ENCODE data around the gene GCK. TPM values are rescaled to one million over a fixed set of nuclear protein-coding genes. Genes with fewer than 3 reads are reported as not detected.

GCK gene
- total RNA-seq, 3 donors from 2014 or later (not counting 1 experiment from before 2014, with no cell fraction given), result not detected

DNA sequence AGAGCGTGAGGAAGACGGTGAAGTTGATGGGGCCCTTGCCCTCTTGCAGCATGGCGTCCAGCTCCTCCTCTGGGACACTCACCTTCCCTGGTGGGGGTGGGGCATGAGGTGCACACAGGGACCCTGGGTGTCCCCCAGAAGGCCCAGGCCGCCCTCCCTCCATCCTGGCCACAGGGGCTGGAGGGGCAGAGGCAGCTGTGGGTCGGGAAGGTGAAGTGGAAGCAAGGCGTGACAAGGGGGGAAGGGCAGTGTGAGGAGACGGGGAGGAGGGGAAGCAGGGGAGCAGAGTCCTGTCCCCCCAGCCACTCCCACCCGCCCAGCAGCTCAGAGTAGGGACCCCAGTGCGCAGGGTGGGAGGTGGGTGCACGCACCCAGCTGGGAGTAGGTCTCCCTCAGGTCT, 48.9 kb downstream of the GCK start:
- H3K36me3 Mint-ChIP-seq, result no peaks in the 10 kb centered on the region
- Histone ChIP-seq H3K4me1 (ENCODE audit: control insufficient read depth, insufficient read depth, low read length) (peaks cover 4% of the 10 kb centered on the region), H3K4me3 (ENCODE audit: low read length) (no peak overlapping the region), H3K27me3 (ENCODE audit: control insufficient read depth, insufficient read depth, low read length) (peaks cover 4% of the 10 kb centered on the region), H3K9me3 (ENCODE audit: control insufficient read depth, insufficient read depth, low read length) (no peaks in the 10 kb centered on the region), H3K36me3 (ENCODE audit: control insufficient read depth, insufficient read depth, low read length) (no peaks in the 10 kb centered on the region), H3K27ac (ENCODE audit: low read length) (no peak overlapping the region)
- TF ChIP-seq CTCF (IDR thresholded peaks at IDR 0.05), result no peak
- no peak for DNase-seq
- H3K27me3 Mint-ChIP-seq (ENCODE audit: low read depth in 2 of 2), result peaks cover 0 to 8% of the 10 kb centered on the region in 2 donors
- ATAC-seq, result no peak
- no peaks in the 10 kb centered on the region for H3K9me3 Mint-ChIP-seq
- H3K27ac Mint-ChIP-seq, result no peak overlapping the region
- WGBS (ENCODE audit: insufficient coverage), result 90% methylated on average over 10 of the region's 10 CpGs
- intact Hi-C loops (cut with micrococcal nuclease), result no loop called here
- peaks cover 0 to 2% of the 10 kb centered on the region in 2 donors for H3K4me1 Mint-ChIP-seq
- no peak overlapping the region for H3K4me3 Mint-ChIP-seq

- intact Hi-C loops (cut with micrococcal nuclease), result no loop called here
- no peaks in the 10 kb centered on the region for H3K4me1 ChIP-seq (ENCODE audit: control insufficient read depth, insufficient read depth, low read length)
- Mint-ChIP-seq H3K4me1 (no peaks in the 10 kb centered on the region), H3K27me3 (ENCODE audit: low read depth in 2 of 2) (peaks cover 0 to 7% of the 10 kb centered on the region in 2 donors), H3K9me3 (no peaks in the 10 kb centered on the region), H3K27ac (no peak overlapping the region), H3K36me3 (no peaks in the 10 kb centered on the region), H3K4me3 (no peak overlapping the region)
- H3K27ac ChIP-seq (ENCODE audit: low read length), result no peak overlapping the region
- 89% methylated on average over 14 of the region's 14 CpGs for WGBS (ENCODE audit: insufficient coverage)
- H3K9me3 ChIP-seq (ENCODE audit: control insufficient read depth, insufficient read depth, low read length), result no peaks in the 10 kb centered on the region
- H3K36me3 ChIP-seq (ENCODE audit: control insufficient read depth, insufficient read depth, low read length), result no peaks in the 10 kb centered on the region
- DNase-seq (no peak), ATAC-seq (no peak)
- no peaks in the 10 kb centered on the region for H3K27me3 ChIP-seq (ENCODE audit: control insufficient read depth, insufficient read depth, low read length)
- no peak for TF ChIP-seq CTCF (IDR thresholded peaks at IDR 0.05)
- no peak overlapping the region for H3K4me3 ChIP-seq (ENCODE audit: low read length)
Measured at GRCh38 chr7:44139311-44140010, 49.8 kb downstream of the GCK start.

- H3K4me3 ChIP-seq (ENCODE audit: low read length), result no peak overlapping the region
- no peaks in the 10 kb centered on the region for H3K4me1 ChIP-seq (ENCODE audit: control insufficient read depth, insufficient read depth, low read length)
- H3K9me3 ChIP-seq (ENCODE audit: control insufficient read depth, insufficient read depth, low read length), result no peaks in the 10 kb centered on the region
- H3K36me3 ChIP-seq (ENCODE audit: control insufficient read depth, insufficient read depth, low read length), result no peaks in the 10 kb centered on the region
- H3K27me3 ChIP-seq (ENCODE audit: control insufficient read depth, insufficient read depth, low read length), result no peaks in the 10 kb centered on the region
- no peak overlapping the region for H3K27ac Mint-ChIP-seq
- no peaks in the 10 kb centered on the region for H3K36me3 Mint-ChIP-seq
- WGBS (ENCODE audit: insufficient coverage), result 83% methylated on average over 8 of the region's 8 CpGs
- H3K4me1 Mint-ChIP-seq, result no peaks in the 10 kb centered on the region
- TF ChIP-seq CTCF (IDR thresholded peaks at IDR 0.05), result no peak
- H3K4me3 Mint-ChIP-seq, result no peak overlapping the region
- ATAC-seq (no peak), DNase-seq (no peak)
- intact Hi-C loops (cut with micrococcal nuclease), result no loop called here
- H3K9me3 Mint-ChIP-seq, result no peaks in the 10 kb centered on the region
- no peak overlapping the region for H3K27ac ChIP-seq (ENCODE audit: low read length)
- peaks cover 0 to 7% of the 10 kb centered on the region in 2 donors for H3K27me3 Mint-ChIP-seq (ENCODE audit: low read depth in 2 of 2)
Measured at GRCh38 chr7:44138698-44139097, 50.5 kb downstream of the GCK start.

GRCh38 chr7:44136731-44137130, 52.5 kb downstream of the GCK start:
- Mint-ChIP-seq H3K27ac (no peak overlapping the region), H3K4me1 (no peaks in the 10 kb centered on the region)

More at GRCh38 chr7:44136731-44137130, 52.5 kb downstream of the GCK start:
- TF ChIP-seq CTCF (IDR thresholded peaks at IDR 0.05), result no peak
- Histone ChIP-seq H3K27me3 (ENCODE audit: control insufficient read depth, insufficient read depth, low read length) (no peaks in the 10 kb centered on the region), H3K9me3 (ENCODE audit: control insufficient read depth, insufficient read depth, low read length) (no peaks in the 10 kb centered on the region), H3K4me3 (ENCODE audit: low read length) (no peak overlapping the region), H3K36me3 (ENCODE audit: control insufficient read depth, insufficient read depth, low read length) (no peaks in the 10 kb centered on the region), H3K27ac (ENCODE audit: low read length) (no peak overlapping the region), H3K4me1 (ENCODE audit: control insufficient read depth, insufficient read depth, low read length) (no peaks in the 10 kb centered on the region)
- Mint-ChIP-seq H3K9me3 (no peaks in the 10 kb centered on the region), H3K4me3 (no peak overlapping the region), H3K27me3 (ENCODE audit: low read depth in 2 of 2) (peaks cover 0 to 7% of the 10 kb centered on the region in 2 donors), H3K36me3 (no peaks in the 10 kb centered on the region)
- intact Hi-C loops (cut with micrococcal nuclease), result no loop called here
- 91% methylated on average over 5 of the region's 5 CpGs for WGBS (ENCODE audit: insufficient coverage)
- no peak for ATAC-seq
- no peak for DNase-seq
